HL-60 (cell line): ENCODE data around the gene PERM1.

ENCODE experiments used
- DNase-seq, 2 experiments: peaks; one replicate each; pipeline ENCODE4 v3.0.0-alpha.2; 2010 to 2020; ENCODE audit warnings: low read depth in 1 of 2, low spot score in 1 of 2
- H3K27ac ChIP-seq: fragments of 250-450 bp; sonication (Bioruptor Pico); replicated peaks from 2 replicates; pipeline ENCODE4 v1.5.1; 2020; ENCODE audit warnings: mild to moderate bottlenecking, moderate library complexity
- H3K27me3 ChIP-seq: fragments of 250-450 bp; sonication (Bioruptor Pico); 2 replicates; pipeline ENCODE4 v1.5.1; 2021; ENCODE audit warnings: mild to moderate bottlenecking, moderate library complexity; ENCODE audit not compliant: insufficient read depth, poor library complexity, severe bottlenecking
- H3K4me3 ChIP-seq: replicated peaks from 2 replicates; pipeline ENCODE4 v1.5.1; 2011; ENCODE audit warnings: mild to moderate bottlenecking, control low read depth, low read length; ENCODE audit not compliant: insufficient read depth
- GABPA ChIP-seq: IDR thresholded peaks from 2 replicates; pipeline ENCODE4 v1.6.1; 2012; ENCODE audit warnings: low read depth
- POLR2AphosphoS5 ChIP-seq: IDR thresholded peaks from 2 replicates; pipeline ENCODE4 v1.6.1; 2012; ENCODE audit warnings: low read depth
- SPI1 ChIP-seq: IDR thresholded peaks from 2 replicates; pipeline ENCODE4 v1.6.1; 2012; ENCODE audit warnings: low read depth, mild to moderate bottlenecking, borderline replicate concordance
- TF ChIP-seq, protein P1 (sequence below): IDR thresholded peaks from one replicate; pipeline ENCODE4 v1.5.1; 2011; ENCODE audit warnings: low read length, control low read depth, inconsistent platforms; ENCODE audit not compliant: insufficient read depth
- TF ChIP-seq, protein P2 (sequence below): IDR thresholded peaks from 2 replicates; pipeline ENCODE4 v1.6.1; 2012; ENCODE audit warnings: low read depth; ENCODE audit not compliant: insufficient replicate concordance

Gene PERM1

GRCh38 chr1:966704-967300 lies 15.1 kb downstream of the PERM1 start:
- TF ChIP-seq, protein P1, sequence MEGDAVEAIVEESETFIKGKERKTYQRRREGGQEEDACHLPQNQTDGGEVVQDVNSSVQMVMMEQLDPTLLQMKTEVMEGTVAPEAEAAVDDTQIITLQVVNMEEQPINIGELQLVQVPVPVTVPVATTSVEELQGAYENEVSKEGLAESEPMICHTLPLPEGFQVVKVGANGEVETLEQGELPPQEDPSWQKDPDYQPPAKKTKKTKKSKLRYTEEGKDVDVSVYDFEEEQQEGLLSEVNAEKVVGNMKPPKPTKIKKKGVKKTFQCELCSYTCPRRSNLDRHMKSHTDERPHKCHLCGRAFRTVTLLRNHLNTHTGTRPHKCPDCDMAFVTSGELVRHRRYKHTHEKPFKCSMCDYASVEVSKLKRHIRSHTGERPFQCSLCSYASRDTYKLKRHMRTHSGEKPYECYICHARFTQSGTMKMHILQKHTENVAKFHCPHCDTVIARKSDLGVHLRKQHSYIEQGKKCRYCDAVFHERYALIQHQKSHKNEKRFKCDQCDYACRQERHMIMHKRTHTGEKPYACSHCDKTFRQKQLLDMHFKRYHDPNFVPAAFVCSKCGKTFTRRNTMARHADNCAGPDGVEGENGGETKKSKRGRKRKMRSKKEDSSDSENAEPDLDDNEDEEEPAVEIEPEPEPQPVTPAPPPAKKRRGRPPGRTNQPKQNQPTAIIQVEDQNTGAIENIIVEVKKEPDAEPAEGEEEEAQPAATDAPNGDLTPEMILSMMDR = no peak
- TF ChIP-seq, protein P2, sequence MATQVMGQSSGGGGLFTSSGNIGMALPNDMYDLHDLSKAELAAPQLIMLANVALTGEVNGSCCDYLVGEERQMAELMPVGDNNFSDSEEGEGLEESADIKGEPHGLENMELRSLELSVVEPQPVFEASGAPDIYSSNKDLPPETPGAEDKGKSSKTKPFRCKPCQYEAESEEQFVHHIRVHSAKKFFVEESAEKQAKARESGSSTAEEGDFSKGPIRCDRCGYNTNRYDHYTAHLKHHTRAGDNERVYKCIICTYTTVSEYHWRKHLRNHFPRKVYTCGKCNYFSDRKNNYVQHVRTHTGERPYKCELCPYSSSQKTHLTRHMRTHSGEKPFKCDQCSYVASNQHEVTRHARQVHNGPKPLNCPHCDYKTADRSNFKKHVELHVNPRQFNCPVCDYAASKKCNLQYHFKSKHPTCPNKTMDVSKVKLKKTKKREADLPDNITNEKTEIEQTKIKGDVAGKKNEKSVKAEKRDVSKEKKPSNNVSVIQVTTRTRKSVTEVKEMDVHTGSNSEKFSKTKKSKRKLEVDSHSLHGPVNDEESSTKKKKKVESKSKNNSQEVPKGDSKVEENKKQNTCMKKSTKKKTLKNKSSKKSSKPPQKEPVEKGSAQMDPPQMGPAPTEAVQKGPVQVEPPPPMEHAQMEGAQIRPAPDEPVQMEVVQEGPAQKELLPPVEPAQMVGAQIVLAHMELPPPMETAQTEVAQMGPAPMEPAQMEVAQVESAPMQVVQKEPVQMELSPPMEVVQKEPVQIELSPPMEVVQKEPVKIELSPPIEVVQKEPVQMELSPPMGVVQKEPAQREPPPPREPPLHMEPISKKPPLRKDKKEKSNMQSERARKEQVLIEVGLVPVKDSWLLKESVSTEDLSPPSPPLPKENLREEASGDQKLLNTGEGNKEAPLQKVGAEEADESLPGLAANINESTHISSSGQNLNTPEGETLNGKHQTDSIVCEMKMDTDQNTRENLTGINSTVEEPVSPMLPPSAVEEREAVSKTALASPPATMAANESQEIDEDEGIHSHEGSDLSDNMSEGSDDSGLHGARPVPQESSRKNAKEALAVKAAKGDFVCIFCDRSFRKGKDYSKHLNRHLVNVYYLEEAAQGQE = no peak
- TF ChIP-seq GABPA = no peak
- no peak for TF ChIP-seq POLR2AphosphoS5
- no peak for TF ChIP-seq SPI1
- Histone ChIP-seq H3K27me3 (peaks cover 12% of the 10 kb centered on the region), H3K4me3 (peak overlapping the region; percentile 46), H3K27ac (no peak overlapping the region)
- DNase-seq = peak in 1 of 2 experiments; percentile 50

DNA sequence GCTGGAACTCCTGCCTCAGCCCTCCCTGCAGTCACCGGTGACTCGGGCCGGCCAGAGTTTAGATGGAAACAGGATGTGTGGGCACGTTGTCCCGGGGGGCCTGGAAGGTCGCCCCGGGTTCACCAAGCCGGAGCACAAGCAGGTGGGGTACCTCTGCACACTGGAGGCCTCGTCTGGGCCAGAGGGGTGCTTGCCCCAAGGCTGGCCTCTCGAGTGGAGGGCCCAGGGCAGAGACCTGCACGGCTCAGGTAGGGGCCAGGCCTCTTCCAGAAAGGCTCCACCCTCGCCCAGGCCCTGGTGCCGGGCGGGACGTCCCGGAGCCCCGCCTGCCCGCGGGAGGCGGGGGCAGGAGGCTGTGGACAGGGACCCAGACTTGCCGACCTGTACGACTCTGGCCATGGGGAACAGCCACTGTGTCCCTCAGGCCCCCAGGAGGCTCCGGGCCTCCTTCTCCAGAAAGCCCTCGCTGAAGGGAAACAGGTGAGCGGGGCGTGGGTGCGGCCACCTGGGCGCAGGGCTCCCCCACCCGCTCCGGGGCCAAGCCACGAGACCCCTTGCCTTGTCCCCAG lies 15.7 kb downstream of the PERM1 start, which contains the start of gene PLEKHN1:
TSS of gene PLEKHN1 (plus strand) at position 348 of the 569 bp plus-strand sequence. CDS start at position 398, 50 bp downstream.
- H3K27me3 ChIP-seq = peaks cover 6% of the 10 kb centered on the region
- no peak for DNase-seq
- H3K27ac ChIP-seq = no peak within 1 kb of the TSS
- TF ChIP-seq GABPA = no peak
- TF ChIP-seq, protein P1 = no peak
- TF ChIP-seq SPI1 = no peak
- TF ChIP-seq, protein P2 = no peak
- TF ChIP-seq POLR2AphosphoS5 = no peak
- H3K4me3 ChIP-seq = peak within 1 kb of the TSS; percentile 46

DNA sequence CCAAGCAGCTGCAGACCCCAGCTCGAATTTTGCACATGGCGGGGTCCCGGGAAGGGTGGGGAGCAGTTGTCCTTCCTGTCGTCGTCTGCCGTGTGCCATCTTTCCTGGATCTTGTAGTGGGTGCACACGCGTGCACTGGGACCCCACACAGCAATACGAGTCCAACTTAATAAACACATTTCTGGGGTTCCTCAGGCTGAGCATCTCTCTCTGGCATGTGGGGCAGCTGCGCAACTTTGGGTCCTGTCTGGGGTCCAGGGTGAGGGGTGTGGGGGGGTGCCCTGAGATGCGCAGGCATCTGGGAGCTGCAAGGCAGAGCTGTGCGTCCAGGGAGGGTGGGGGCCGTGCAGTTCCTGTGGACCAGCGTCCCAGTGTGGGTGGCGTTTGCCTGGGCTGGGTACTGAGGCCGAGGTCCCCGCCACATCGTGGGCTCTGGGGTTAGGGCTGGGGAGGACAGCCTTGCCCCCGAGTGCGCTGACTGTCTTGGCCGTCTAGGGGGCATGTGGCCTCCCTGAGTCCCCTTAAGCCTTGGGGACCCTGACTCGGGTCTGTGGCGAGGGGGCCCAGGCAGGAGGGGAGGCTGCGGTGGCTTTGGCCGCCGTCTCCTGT lies 16.3 kb downstream of the PERM1 start:
- Histone ChIP-seq H3K4me3 (no peak overlapping the region), H3K27ac (no peak overlapping the region), H3K27me3 (peaks cover 3% of the 10 kb centered on the region)
- no peak for DNase-seq
- TF ChIP-seq POLR2AphosphoS5 = no peak
- no peak for TF ChIP-seq GABPA
- TF ChIP-seq SPI1 = no peak
- TF ChIP-seq, protein P1 = no peak
